ENCODE data around the gene NFKBIE.

DNA sequence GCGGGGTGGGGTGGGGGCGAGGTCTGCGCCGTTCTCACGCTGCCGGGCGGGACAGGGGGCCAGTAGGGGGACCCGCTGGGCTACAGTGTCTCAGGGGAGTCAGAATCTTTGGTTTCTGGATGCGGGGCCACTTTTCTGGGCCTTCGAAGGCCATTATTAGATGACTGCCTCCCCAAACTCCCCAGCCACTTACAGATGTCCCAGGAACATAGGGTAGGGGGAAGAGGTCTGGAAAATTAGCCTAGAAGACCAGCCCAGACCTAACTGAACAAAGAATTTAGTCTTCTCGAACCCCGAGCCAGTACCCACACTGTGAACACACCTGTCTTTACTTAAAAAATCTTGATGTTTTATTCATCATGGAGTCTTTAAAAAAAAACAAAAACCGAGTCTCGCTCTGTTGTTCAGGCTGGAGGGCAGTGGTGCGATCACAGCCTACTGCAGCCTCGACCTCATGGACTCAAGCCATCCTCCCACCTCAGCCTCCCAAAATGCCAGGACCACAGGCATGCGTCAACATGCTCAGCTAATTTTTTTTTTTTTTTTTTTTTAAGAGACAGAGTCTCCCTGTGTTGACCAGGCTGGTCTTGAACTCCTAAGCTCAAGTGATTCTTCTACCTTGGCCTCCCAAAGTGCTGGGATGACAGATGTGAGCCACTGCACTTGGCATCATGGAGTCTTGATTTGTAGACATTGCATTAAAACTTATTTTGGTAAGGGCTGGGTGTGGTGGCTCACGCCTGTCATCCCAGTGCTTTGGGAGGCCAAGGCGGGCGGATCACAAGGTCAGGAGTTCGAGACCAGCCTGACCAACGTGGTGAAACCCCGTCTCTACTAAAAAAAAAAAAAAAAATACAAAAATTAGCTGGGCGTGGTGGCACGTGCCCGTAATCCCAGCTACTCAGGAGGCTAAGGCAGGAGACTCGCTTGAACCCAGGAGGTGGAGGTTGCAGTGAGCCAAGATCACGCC lies 45.3 kb downstream of the NFKBIE start:
- TF ChIP-seq POLR2A (IDR thresholded peaks at IDR 0.05) = no peak
- TF ChIP-seq, protein P1, sequence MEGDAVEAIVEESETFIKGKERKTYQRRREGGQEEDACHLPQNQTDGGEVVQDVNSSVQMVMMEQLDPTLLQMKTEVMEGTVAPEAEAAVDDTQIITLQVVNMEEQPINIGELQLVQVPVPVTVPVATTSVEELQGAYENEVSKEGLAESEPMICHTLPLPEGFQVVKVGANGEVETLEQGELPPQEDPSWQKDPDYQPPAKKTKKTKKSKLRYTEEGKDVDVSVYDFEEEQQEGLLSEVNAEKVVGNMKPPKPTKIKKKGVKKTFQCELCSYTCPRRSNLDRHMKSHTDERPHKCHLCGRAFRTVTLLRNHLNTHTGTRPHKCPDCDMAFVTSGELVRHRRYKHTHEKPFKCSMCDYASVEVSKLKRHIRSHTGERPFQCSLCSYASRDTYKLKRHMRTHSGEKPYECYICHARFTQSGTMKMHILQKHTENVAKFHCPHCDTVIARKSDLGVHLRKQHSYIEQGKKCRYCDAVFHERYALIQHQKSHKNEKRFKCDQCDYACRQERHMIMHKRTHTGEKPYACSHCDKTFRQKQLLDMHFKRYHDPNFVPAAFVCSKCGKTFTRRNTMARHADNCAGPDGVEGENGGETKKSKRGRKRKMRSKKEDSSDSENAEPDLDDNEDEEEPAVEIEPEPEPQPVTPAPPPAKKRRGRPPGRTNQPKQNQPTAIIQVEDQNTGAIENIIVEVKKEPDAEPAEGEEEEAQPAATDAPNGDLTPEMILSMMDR (IDR thresholded peaks at IDR 0.05) = no peak
- no peak for TF ChIP-seq EP300 (IDR thresholded peaks at IDR 0.05)

Measured in upper lobe of left lung (tissue), 4 donors.